GM23338 (cell line): ENCODE measurements around the gene EIF2S3. TPM values are rescaled to one million over a fixed set of nuclear protein-coding genes. Genes with fewer than 3 reads are reported as not detected.

ENCODE experiments used
- ATAC-seq: fragments of 200-7000 bp; cut with Tn5 transposase; 3 replicates; pipeline ENCODE4 v1.9.1; 2020
- DNase-seq: peaks from one replicate; pipeline ENCODE4 v3.0.0-alpha.2; 2015; ENCODE audit warnings: low spot score
- H2AFZ ChIP-seq: fragments of 200-600 bp; sonication (generic); 2 replicates; pipeline ENCODE4 v1.8.0; 2016; ENCODE audit warnings: antibody characterized with exemption, mild to moderate bottlenecking, moderate library complexity
- H3F3A ChIP-seq: fragments of 200-600 bp; sonication (generic); replicated peaks from 2 replicates; pipeline ENCODE4 v1.8.0; 2017; ENCODE audit warnings: antibody characterized with exemption, mixed run types, low read depth
- H3K27ac ChIP-seq: fragments of 200-600 bp; sonication (generic); 2 replicates; pipeline ENCODE4 v1.6.1; 2016; ENCODE audit warnings: low read depth
- H3K27me3 ChIP-seq: fragments of 200-600 bp; sonication (generic); 2 replicates; pipeline ENCODE4 v1.8.0; 2016; ENCODE audit warnings: mild to moderate bottlenecking, mixed run types, moderate library complexity; ENCODE audit not compliant: insufficient read depth
- H3K36me3 ChIP-seq: fragments of 200-600 bp; sonication (generic); 2 replicates; pipeline ENCODE4 v1.8.0; 2016; ENCODE audit warnings: mild to moderate bottlenecking; ENCODE audit not compliant: insufficient read depth
- H3K4me1 ChIP-seq: fragments of 200-600 bp; sonication (generic); 2 replicates; pipeline ENCODE4 v1.8.0; 2016; ENCODE audit warnings: mild to moderate bottlenecking, moderate library complexity; ENCODE audit not compliant: insufficient read depth
- H3K4me2 ChIP-seq: fragments of 200-600 bp; sonication (generic); 2 replicates; pipeline ENCODE4 v1.7.1; 2017; ENCODE audit warnings: mixed run types
- H3K4me3 ChIP-seq: fragments of 200-600 bp; sonication (generic); 2 replicates; pipeline ENCODE4 v1.6.1; 2016; ENCODE audit warnings: mixed run types
- H3K79me2 ChIP-seq: fragments of 200-600 bp; sonication (generic); replicated peaks from 2 replicates; pipeline ENCODE4 v1.8.0; 2017; ENCODE audit warnings: mild to moderate bottlenecking; ENCODE audit not compliant: insufficient read depth
- H3K9me2 ChIP-seq: fragments of 200-600 bp; sonication (generic); 2 replicates; pipeline ENCODE4 v1.8.0; 2017; ENCODE audit not compliant: insufficient read depth
- H4K20me1 ChIP-seq: fragments of 200-600 bp; sonication (generic); replicated peaks from 2 replicates; pipeline ENCODE4 v1.8.0; 2017; ENCODE audit warnings: mild to moderate bottlenecking; ENCODE audit not compliant: insufficient read depth
- H3K27ac Mint-ChIP-seq: 2 replicates; pipeline ENCODE4 v1.8.0; 2020; ENCODE audit warnings: inconsistent platforms, mild to moderate bottlenecking, moderate library complexity, mixed read lengths
- H3K27me3 Mint-ChIP-seq: 3 replicates; pipeline ENCODE4 v1.8.0; 2022; ENCODE audit warnings: low read depth, mild to moderate bottlenecking, moderate library complexity, mixed read lengths, inconsistent platforms; ENCODE audit not compliant: insufficient read depth, poor library complexity
- H3K36me3 Mint-ChIP-seq: 3 replicates; pipeline ENCODE4 v1.8.0; 2021; ENCODE audit warnings: low read depth, mild to moderate bottlenecking, inconsistent platforms, moderate library complexity, mixed read lengths
- H3K4me1 Mint-ChIP-seq: 3 replicates; pipeline ENCODE4 v1.8.0; 2020; ENCODE audit warnings: mild to moderate bottlenecking, inconsistent platforms, mixed read lengths
- H3K4me3 Mint-ChIP-seq: 3 replicates; pipeline ENCODE4 v1.8.0; 2021; ENCODE audit warnings: moderate library complexity, mild to moderate bottlenecking, inconsistent platforms, mixed read lengths
- H3K9me3 Mint-ChIP-seq: 3 replicates; pipeline ENCODE4 v1.8.0; 2020; ENCODE audit warnings: moderate library complexity, mild to moderate bottlenecking, inconsistent platforms, mixed read lengths
- CREB1 ChIP-seq: fragments of 250-450 bp; sonication (Bioruptor Pico); IDR thresholded peaks from 2 replicates; pipeline ENCODE4 v1.5.0; 2020; ENCODE audit warnings: low read depth, mild to moderate bottlenecking, moderate library complexity
- ETS1 ChIP-seq: IDR thresholded peaks from 2 replicates; pipeline ENCODE4 v1.6.1; 2016; ENCODE audit warnings: antibody characterized with exemption
- EZH2 ChIP-seq: fragments of 200-600 bp; sonication (generic); IDR thresholded peaks from one replicate; pipeline ENCODE4 v1.8.0; 2017; ENCODE audit warnings: antibody characterized with exemption, mild to moderate bottlenecking, low read depth; ENCODE audit not compliant: unreplicated experiment
- EZH2phosphoT487 ChIP-seq: fragments of 200-600 bp; sonication (generic); IDR thresholded peaks from one replicate; pipeline ENCODE4 v1.8.1; 2018; ENCODE audit warnings: antibody characterized with exemption; ENCODE audit not compliant: unreplicated experiment
- JUNB ChIP-seq: IDR thresholded peaks from one replicate; pipeline ENCODE4 v1.6.1; 2016; ENCODE audit warnings: antibody characterized with exemption; ENCODE audit not compliant: unreplicated experiment
- NANOG ChIP-seq: IDR thresholded peaks from 2 replicates; pipeline ENCODE4 v1.6.1; 2016; ENCODE audit warnings: antibody characterized with exemption, borderline replicate concordance
- POLR2AphosphoS5 ChIP-seq: IDR thresholded peaks from 2 replicates; pipeline ENCODE4 v1.6.1; 2016; ENCODE audit warnings: antibody characterized with exemption, low read depth
- REST ChIP-seq: IDR thresholded peaks from one replicate; pipeline ENCODE4 v1.6.1; 2018; ENCODE audit warnings: antibody characterized with exemption; ENCODE audit not compliant: unreplicated experiment
- STAT1 ChIP-seq: IDR thresholded peaks from one replicate; pipeline ENCODE4 v1.6.1; 2016; ENCODE audit warnings: antibody characterized with exemption; ENCODE audit not compliant: unreplicated experiment
- ZNF331 ChIP-seq: fragments of 250-450 bp; sonication (Bioruptor Pico); IDR thresholded peaks from 2 replicates; pipeline ENCODE4 v1.5.0; 2020; ENCODE audit warnings: low read depth, mild to moderate bottlenecking, moderate library complexity
- ZNF462 ChIP-seq: fragments of 250-450 bp; sonication (Bioruptor Pico); IDR thresholded peaks from 2 replicates; pipeline ENCODE4 v1.5.0; 2020; ENCODE audit warnings: mild to moderate bottlenecking, moderate library complexity
- polyA plus RNA-seq: library from polyadenylated mRNA; unstranded; fragments of >200 nt; fragmentation: Nextera tagmentation; extraction: Ambion mirVana; gene quantifications from 2 replicates; pipeline ENCODE4 v1.2.1, GENCODE V29; 2016
- total RNA-seq: library from RNA; depleted of rRNA; stranded (reverse); fragments of >200 nt; shearing (Covaris generic); gene quantifications from 2 replicates; pipeline ENCODE4 v1.2.3, GENCODE V29; 2014

EIF2S3 gene
- total and polyA plus RNA-seq, 2 experiments from 2014 or later = 90.5 to 323 TPM

GRCh38 chrX:24005028-24005427 lies 49.7 kb upstream of the EIF2S3 start (continued):
- TF ChIP-seq ZNF462 (CRISPR knock-in tag) (no peak), NANOG (no peak), ZNF331 (no peak), CREB1 (CRISPR knock-in tag) (no peak)

GRCh38 chrX:24005867-24006266 lies 48.9 kb upstream of the EIF2S3 start:
- Mint-ChIP-seq H3K4me3 (no peak overlapping the region), H3K36me3 (peaks cover 24% of the 10 kb centered on the region), H3K9me3 (no peaks in the 10 kb centered on the region), H3K4me1 (no peaks in the 10 kb centered on the region), H3K27ac (no peak overlapping the region), H3K27me3 (peaks cover 2% of the 10 kb centered on the region)
- ATAC-seq = no peak
- no peaks in the 10 kb centered on the region for H3K36me3 ChIP-seq
- H3K27me3 ChIP-seq = no peaks in the 10 kb centered on the region
- no peak overlapping the region for H3K4me3 ChIP-seq
- DNase-seq = no peak
- no peak overlapping the region for H2AFZ ChIP-seq
- no peaks in the 10 kb centered on the region for H3F3A ChIP-seq
- no peaks in the 10 kb centered on the region for H3K9me2 ChIP-seq
- TF ChIP-seq JUNB = no peak
- TF ChIP-seq ETS1 = no peak
- TF ChIP-seq POLR2AphosphoS5 = no peak
- no peak for TF ChIP-seq EZH2phosphoT487
- no peak for TF ChIP-seq NANOG
- TF ChIP-seq REST = no peak
- TF ChIP-seq EZH2 = no peak
- no peak for TF ChIP-seq STAT1
- H3K79me2 ChIP-seq = peaks cover 17% of the 10 kb centered on the region
- H3K4me1 ChIP-seq = no peaks in the 10 kb centered on the region
- 0 out of 2 replicates have a peak, but pooled peaks cover 3% of the 10 kb centered on the region for H4K20me1 ChIP-seq
- H3K27ac ChIP-seq = no peak overlapping the region
- no peak overlapping the region for H3K4me2 ChIP-seq
